GM23338 (cell line): ENCODE results near the gene STAT4. TPM values are rescaled to one million over a fixed set of nuclear protein-coding genes. Genes with fewer than 3 reads are reported as not detected.

Experiments used
- ATAC-seq: fragments of 200-7000 bp; cut with Tn5 transposase; 3 replicates; pipeline ENCODE4 v1.9.1; 2020
- DNase-seq: peaks from one replicate; pipeline ENCODE4 v3.0.0-alpha.2; 2015; ENCODE audit warnings: low spot score
- H2AFZ ChIP-seq: fragments of 200-600 bp; sonication (generic); 2 replicates; pipeline ENCODE4 v1.8.0; 2016; ENCODE audit warnings: antibody characterized with exemption, mild to moderate bottlenecking, moderate library complexity
- H3F3A ChIP-seq: fragments of 200-600 bp; sonication (generic); replicated peaks from 2 replicates; pipeline ENCODE4 v1.8.0; 2017; ENCODE audit warnings: antibody characterized with exemption, mixed run types, low read depth
- H3K27ac ChIP-seq: fragments of 200-600 bp; sonication (generic); 2 replicates; pipeline ENCODE4 v1.6.1; 2016; ENCODE audit warnings: low read depth
- H3K27me3 ChIP-seq: fragments of 200-600 bp; sonication (generic); 2 replicates; pipeline ENCODE4 v1.8.0; 2016; ENCODE audit warnings: mild to moderate bottlenecking, mixed run types, moderate library complexity; ENCODE audit not compliant: insufficient read depth
- H3K36me3 ChIP-seq: fragments of 200-600 bp; sonication (generic); 2 replicates; pipeline ENCODE4 v1.8.0; 2016; ENCODE audit warnings: mild to moderate bottlenecking; ENCODE audit not compliant: insufficient read depth
- H3K4me1 ChIP-seq: fragments of 200-600 bp; sonication (generic); 2 replicates; pipeline ENCODE4 v1.8.0; 2016; ENCODE audit warnings: mild to moderate bottlenecking, moderate library complexity; ENCODE audit not compliant: insufficient read depth
- H3K4me2 ChIP-seq: fragments of 200-600 bp; sonication (generic); 2 replicates; pipeline ENCODE4 v1.7.1; 2017; ENCODE audit warnings: mixed run types
- H3K4me3 ChIP-seq: fragments of 200-600 bp; sonication (generic); 2 replicates; pipeline ENCODE4 v1.6.1; 2016; ENCODE audit warnings: mixed run types
- H3K79me2 ChIP-seq: fragments of 200-600 bp; sonication (generic); replicated peaks from 2 replicates; pipeline ENCODE4 v1.8.0; 2017; ENCODE audit warnings: mild to moderate bottlenecking; ENCODE audit not compliant: insufficient read depth
- H3K9me2 ChIP-seq: fragments of 200-600 bp; sonication (generic); 2 replicates; pipeline ENCODE4 v1.8.0; 2017; ENCODE audit not compliant: insufficient read depth
- H4K20me1 ChIP-seq: fragments of 200-600 bp; sonication (generic); replicated peaks from 2 replicates; pipeline ENCODE4 v1.8.0; 2017; ENCODE audit warnings: mild to moderate bottlenecking; ENCODE audit not compliant: insufficient read depth
- H3K27ac Mint-ChIP-seq: 2 replicates; pipeline ENCODE4 v1.8.0; 2020; ENCODE audit warnings: inconsistent platforms, mild to moderate bottlenecking, moderate library complexity, mixed read lengths
- H3K27me3 Mint-ChIP-seq: 3 replicates; pipeline ENCODE4 v1.8.0; 2022; ENCODE audit warnings: low read depth, mild to moderate bottlenecking, moderate library complexity, mixed read lengths, inconsistent platforms; ENCODE audit not compliant: insufficient read depth, poor library complexity
- H3K36me3 Mint-ChIP-seq: 3 replicates; pipeline ENCODE4 v1.8.0; 2021; ENCODE audit warnings: low read depth, mild to moderate bottlenecking, inconsistent platforms, moderate library complexity, mixed read lengths
- H3K4me1 Mint-ChIP-seq: 3 replicates; pipeline ENCODE4 v1.8.0; 2020; ENCODE audit warnings: mild to moderate bottlenecking, inconsistent platforms, mixed read lengths
- H3K4me3 Mint-ChIP-seq: 3 replicates; pipeline ENCODE4 v1.8.0; 2021; ENCODE audit warnings: moderate library complexity, mild to moderate bottlenecking, inconsistent platforms, mixed read lengths
- H3K9me3 Mint-ChIP-seq: 3 replicates; pipeline ENCODE4 v1.8.0; 2020; ENCODE audit warnings: moderate library complexity, mild to moderate bottlenecking, inconsistent platforms, mixed read lengths
- CREB1 ChIP-seq: fragments of 250-450 bp; sonication (Bioruptor Pico); IDR thresholded peaks from 2 replicates; pipeline ENCODE4 v1.5.0; 2020; ENCODE audit warnings: low read depth, mild to moderate bottlenecking, moderate library complexity
- CTCF ChIP-seq, 2 experiments: fragments of 200-600 bp in 1 of 2; sonication (generic) in 1 of 2; conservative IDR thresholded peaks; 2 replicates each; pipeline versions ENCODE4 v1.5.1 to v1.6.1; 2016 to 2017; ENCODE audit warnings: antibody characterized with exemption in 2 of 2, low read depth in 2 of 2, mild to moderate bottlenecking in 2 of 2, moderate library complexity in 1 of 2
- ETS1 ChIP-seq: IDR thresholded peaks from 2 replicates; pipeline ENCODE4 v1.6.1; 2016; ENCODE audit warnings: antibody characterized with exemption
- EZH2 ChIP-seq: fragments of 200-600 bp; sonication (generic); IDR thresholded peaks from one replicate; pipeline ENCODE4 v1.8.0; 2017; ENCODE audit warnings: antibody characterized with exemption, mild to moderate bottlenecking, low read depth; ENCODE audit not compliant: unreplicated experiment
- EZH2phosphoT487 ChIP-seq: fragments of 200-600 bp; sonication (generic); IDR thresholded peaks from one replicate; pipeline ENCODE4 v1.8.1; 2018; ENCODE audit warnings: antibody characterized with exemption; ENCODE audit not compliant: unreplicated experiment
- JUNB ChIP-seq: IDR thresholded peaks from one replicate; pipeline ENCODE4 v1.6.1; 2016; ENCODE audit warnings: antibody characterized with exemption; ENCODE audit not compliant: unreplicated experiment
- NANOG ChIP-seq: IDR thresholded peaks from 2 replicates; pipeline ENCODE4 v1.6.1; 2016; ENCODE audit warnings: antibody characterized with exemption, borderline replicate concordance
- POLR2AphosphoS5 ChIP-seq: IDR thresholded peaks from 2 replicates; pipeline ENCODE4 v1.6.1; 2016; ENCODE audit warnings: antibody characterized with exemption, low read depth
- REST ChIP-seq: IDR thresholded peaks from one replicate; pipeline ENCODE4 v1.6.1; 2018; ENCODE audit warnings: antibody characterized with exemption; ENCODE audit not compliant: unreplicated experiment
- STAT1 ChIP-seq: IDR thresholded peaks from one replicate; pipeline ENCODE4 v1.6.1; 2016; ENCODE audit warnings: antibody characterized with exemption; ENCODE audit not compliant: unreplicated experiment
- ZNF331 ChIP-seq: fragments of 250-450 bp; sonication (Bioruptor Pico); IDR thresholded peaks from 2 replicates; pipeline ENCODE4 v1.5.0; 2020; ENCODE audit warnings: low read depth, mild to moderate bottlenecking, moderate library complexity
- ZNF462 ChIP-seq: fragments of 250-450 bp; sonication (Bioruptor Pico); IDR thresholded peaks from 2 replicates; pipeline ENCODE4 v1.5.0; 2020; ENCODE audit warnings: mild to moderate bottlenecking, moderate library complexity
- polyA plus RNA-seq: library from polyadenylated mRNA; unstranded; fragments of >200 nt; fragmentation: Nextera tagmentation; extraction: Ambion mirVana; gene quantifications from 2 replicates; pipeline ENCODE4 v1.2.1, GENCODE V29; 2016
- total RNA-seq: library from RNA; depleted of rRNA; stranded (reverse); fragments of >200 nt; shearing (Covaris generic); gene quantifications from 2 replicates; pipeline ENCODE4 v1.2.3, GENCODE V29; 2014

STAT4 gene
- total and polyA plus RNA-seq, 2 experiments from 2014 or later, result 0.52 to 0.86 TPM

DNA sequence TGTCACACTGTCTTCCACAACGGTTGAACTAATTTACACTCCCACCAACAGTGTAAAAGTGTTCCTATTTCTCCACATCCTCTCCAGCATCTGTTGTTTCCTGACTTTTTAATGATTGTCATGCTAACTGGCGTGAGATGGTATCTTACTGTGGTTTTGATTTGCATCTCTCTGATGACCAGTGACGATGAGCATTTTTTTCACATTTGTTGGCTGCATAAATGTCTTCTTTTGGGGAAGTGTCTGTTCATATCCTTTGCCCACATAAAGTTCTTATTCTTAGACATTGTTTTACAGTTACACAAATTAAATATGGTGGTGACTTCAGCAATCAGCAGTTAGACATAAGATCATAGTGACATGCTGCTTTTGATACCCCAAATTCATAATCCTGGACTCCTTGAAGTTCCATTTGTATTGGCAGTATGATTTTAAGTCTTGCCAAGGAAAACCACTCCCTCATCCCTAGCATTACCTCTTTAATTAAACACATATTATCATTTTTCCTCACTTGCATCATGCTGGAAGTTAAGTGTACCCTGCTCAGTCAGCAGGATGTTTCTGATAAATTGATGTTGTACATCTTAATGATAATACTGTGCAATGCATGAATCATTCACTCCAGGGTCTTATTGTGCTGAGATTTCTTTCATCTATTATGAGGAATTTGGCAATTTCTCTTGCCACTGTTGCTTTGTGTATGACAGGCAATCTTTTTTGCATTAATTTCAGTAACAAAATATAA is 69.2 kb downstream of the STAT4 start:
- no peaks in the 10 kb centered on the region for H3F3A ChIP-seq
- peaks cover 10% of the 10 kb centered on the region; the same call in 1 of the 2 replicates for H3K4me1 ChIP-seq
- H3K27me3 ChIP-seq, result no peaks in the 10 kb centered on the region
- no peak overlapping the region for H3K4me3 ChIP-seq
- DNase-seq (no peak), ATAC-seq (no peak)
- H3K27ac Mint-ChIP-seq, result no peak overlapping the region
- no peaks in the 10 kb centered on the region for H3K27me3 Mint-ChIP-seq
- no peak overlapping the region for H3K4me3 Mint-ChIP-seq
- H3K4me2 ChIP-seq, result no peak overlapping the region
- H3K79me2 ChIP-seq, result no peaks in the 10 kb centered on the region
- H3K9me3 Mint-ChIP-seq, result peaks cover 16% of the 10 kb centered on the region; the same call in 2 of the 3 replicates
- TF ChIP-seq NANOG (no peak), CREB1 (CRISPR knock-in tag) (no peak), REST (no peak), ZNF331 (no peak), EZH2phosphoT487 (no peak), POLR2AphosphoS5 (no peak), ZNF462 (CRISPR knock-in tag) (no peak), STAT1 (no peak), JUNB (no peak), CTCF (conservative IDR thresholded peaks at IDR 0.05; ENCODE audit: low read depth in 2 of 2) (no peak), ETS1 (no peak), EZH2 (no peak)
- H3K9me2 ChIP-seq, result no peaks in the 10 kb centered on the region
- peaks cover 10% of the 10 kb centered on the region; the same call in 2 of the 3 replicates for H3K36me3 Mint-ChIP-seq
- peaks cover 13% of the 10 kb centered on the region for H3K4me1 Mint-ChIP-seq
- no peak overlapping the region for H3K27ac ChIP-seq
- no peaks in the 10 kb centered on the region for H4K20me1 ChIP-seq
- H2AFZ ChIP-seq, result no peak overlapping the region
- peaks cover 3% of the 10 kb centered on the region; the same call in 1 of the 2 replicates for H3K36me3 ChIP-seq
